Activated naive CD8-positive, alpha-beta T cell treated with anti-CD3 and anti-CD28 coated beads for 36 hours (primary cell): ENCODE data around the gene SLC22A17. TPM values are rescaled to one million over a fixed set of nuclear protein-coding genes. Genes with fewer than 3 reads are reported as not detected.

Source experiments
- DNase-seq: peaks from one replicate; pipeline ENCODE4 v3.0.0; 2021
- H3K27ac Mint-ChIP-seq: one replicate; pipeline ENCODE4 v1.8.0; 2022; ENCODE audit warnings: mild to moderate bottlenecking, moderate library complexity, mixed read lengths
- H3K27me3 Mint-ChIP-seq: one replicate; pipeline ENCODE4 v1.8.0; 2022; ENCODE audit warnings: mild to moderate bottlenecking, mixed read lengths
- H3K36me3 Mint-ChIP-seq: one replicate; pipeline ENCODE4 v1.8.0; 2021; ENCODE audit warnings: mild to moderate bottlenecking, mixed read lengths
- H3K4me1 Mint-ChIP-seq: one replicate; pipeline ENCODE4 v1.8.0; 2021; ENCODE audit warnings: mixed read lengths
- H3K4me3 Mint-ChIP-seq: one replicate; pipeline ENCODE4 v1.8.0; 2022; ENCODE audit warnings: mild to moderate bottlenecking, moderate library complexity, mixed read lengths
- H3K9me3 Mint-ChIP-seq: one replicate; pipeline ENCODE4 v1.8.0; 2022; ENCODE audit warnings: mixed read lengths
- total RNA-seq, 2 experiments: library from RNA; stranded (reverse); gene quantifications; one replicate each; pipeline ENCODE4 v1.2.3, GENCODE V29; 2021

SLC22A17 gene
- total RNA-seq, 2 experiments from 2014 or later: 2.2 to 2.9 TPM

GRCh38 chr14:23385642-23386265 is 33.1 kb upstream of the SLC22A17 start:
- Mint-ChIP-seq H3K4me3 (no peak overlapping the region), H3K27me3 (peaks cover 9% of the 10 kb centered on the region), H3K4me1 (no peaks in the 10 kb centered on the region), H3K9me3 (no peaks in the 10 kb centered on the region), H3K27ac (no peak overlapping the region), H3K36me3 (no peaks in the 10 kb centered on the region)
- DNase-seq: no peak

GRCh38 chr14:23385244-23385641 is 32.6 kb upstream of the SLC22A17 start:
- Mint-ChIP-seq H3K36me3 (no peaks in the 10 kb centered on the region), H3K4me1 (no peaks in the 10 kb centered on the region), H3K27ac (no peak overlapping the region), H3K27me3 (peaks cover 9% of the 10 kb centered on the region), H3K9me3 (no peaks in the 10 kb centered on the region), H3K4me3 (no peak overlapping the region)
- no peak for DNase-seq

- Mint-ChIP-seq H3K9me3 (no peaks in the 10 kb centered on the region), H3K4me3 (no peak overlapping the region), H3K36me3 (no peaks in the 10 kb centered on the region), H3K27me3 (peaks cover 9% of the 10 kb centered on the region), H3K27ac (no peak overlapping the region), H3K4me1 (no peaks in the 10 kb centered on the region)
- DNase-seq: no peak
Measured at GRCh38 chr14:23384364-23385080, 31.8 kb upstream of the SLC22A17 start.

GRCh38 chr14:23382731-23383440 is 30.2 kb upstream of the SLC22A17 start:
- DNase-seq: no peak
- Mint-ChIP-seq H3K4me3 (no peak overlapping the region), H3K4me1 (no peaks in the 10 kb centered on the region), H3K27ac (no peak overlapping the region), H3K27me3 (peaks cover 11% of the 10 kb centered on the region), H3K36me3 (no peaks in the 10 kb centered on the region), H3K9me3 (no peaks in the 10 kb centered on the region)

GRCh38 chr14:23382276-23382675 is 29.6 kb upstream of the SLC22A17 start:
- Mint-ChIP-seq H3K27me3 (peaks cover 11% of the 10 kb centered on the region), H3K4me1 (no peaks in the 10 kb centered on the region), H3K36me3 (no peaks in the 10 kb centered on the region), H3K4me3 (no peak overlapping the region), H3K27ac (no peak overlapping the region), H3K9me3 (no peaks in the 10 kb centered on the region)
- DNase-seq: no peak

GRCh38 chr14:23381871-23382270 is 29.2 kb upstream of the SLC22A17 start:
- Mint-ChIP-seq H3K27ac (no peak overlapping the region), H3K4me3 (no peak overlapping the region), H3K9me3 (no peaks in the 10 kb centered on the region), H3K36me3 (no peaks in the 10 kb centered on the region), H3K27me3 (peaks cover 11% of the 10 kb centered on the region), H3K4me1 (no peaks in the 10 kb centered on the region)
- no peak for DNase-seq

- no peaks in the 10 kb centered on the region for H3K36me3 Mint-ChIP-seq
- peaks cover 11% of the 10 kb centered on the region for H3K27me3 Mint-ChIP-seq
- no peak overlapping the region for H3K4me3 Mint-ChIP-seq
- no peak overlapping the region for H3K27ac Mint-ChIP-seq
- DNase-seq: no peak
- H3K9me3 Mint-ChIP-seq: no peaks in the 10 kb centered on the region
- no peaks in the 10 kb centered on the region for H3K4me1 Mint-ChIP-seq
Measured at GRCh38 chr14:23380976-23381375, 28.3 kb upstream of the SLC22A17 start.

GRCh38 chr14:23380197-23380914 is 27.7 kb upstream of the SLC22A17 start:
- no peaks in the 10 kb centered on the region for H3K4me1 Mint-ChIP-seq
- H3K27me3 Mint-ChIP-seq: peaks cover 11% of the 10 kb centered on the region
- no peak overlapping the region for H3K4me3 Mint-ChIP-seq
- H3K9me3 Mint-ChIP-seq: no peaks in the 10 kb centered on the region
- H3K36me3 Mint-ChIP-seq: no peaks in the 10 kb centered on the region
- DNase-seq: no peak
- no peak overlapping the region for H3K27ac Mint-ChIP-seq

- DNase-seq: peak; percentile 65
- H3K27me3 Mint-ChIP-seq: peaks cover 11% of the 10 kb centered on the region
- H3K36me3 Mint-ChIP-seq: no peaks in the 10 kb centered on the region
- H3K9me3 Mint-ChIP-seq: no peaks in the 10 kb centered on the region
- H3K4me1 Mint-ChIP-seq: no peaks in the 10 kb centered on the region
- H3K4me3 Mint-ChIP-seq: no peak overlapping the region
- no peak overlapping the region for H3K27ac Mint-ChIP-seq
Measured at GRCh38 chr14:23379366-23380196, 26.9 kb upstream of the SLC22A17 start.

- Mint-ChIP-seq H3K27ac (no peak overlapping the region), H3K4me1 (no peaks in the 10 kb centered on the region), H3K9me3 (no peaks in the 10 kb centered on the region), H3K27me3 (peaks cover 11% of the 10 kb centered on the region), H3K4me3 (no peak overlapping the region), H3K36me3 (no peaks in the 10 kb centered on the region)
- DNase-seq: no peak
Measured at GRCh38 chr14:23378612-23379220, 26.0 kb upstream of the SLC22A17 start.

- Mint-ChIP-seq H3K9me3 (no peaks in the 10 kb centered on the region), H3K36me3 (no peaks in the 10 kb centered on the region), H3K4me1 (no peaks in the 10 kb centered on the region), H3K27ac (no peak overlapping the region), H3K27me3 (peaks cover 11% of the 10 kb centered on the region), H3K4me3 (no peak overlapping the region)
- DNase-seq: no peak
Measured at GRCh38 chr14:23377573-23378563, 25.2 kb upstream of the SLC22A17 start.

- Mint-ChIP-seq H3K36me3 (no peaks in the 10 kb centered on the region), H3K4me3 (no peak overlapping the region), H3K27ac (no peak overlapping the region), H3K4me1 (no peaks in the 10 kb centered on the region), H3K27me3 (peaks cover 5% of the 10 kb centered on the region), H3K9me3 (no peaks in the 10 kb centered on the region)
- DNase-seq: no peak
Measured at GRCh38 chr14:23377198-23377550, 24.5 kb upstream of the SLC22A17 start.

- Mint-ChIP-seq H3K27me3 (peaks cover 3% of the 10 kb centered on the region), H3K9me3 (no peaks in the 10 kb centered on the region), H3K4me1 (peaks cover 2% of the 10 kb centered on the region), H3K36me3 (no peaks in the 10 kb centered on the region), H3K4me3 (no peak within 1 kb of the TSS), H3K27ac (no peak within 1 kb of the TSS)
- DNase-seq: no peak
Measured at GRCh38 chr14:23376482-23377197, 24.0 kb upstream of the SLC22A17 start, which contains the start of gene CMTM5. Gene CMTM5, plus strand, starts transcription at chr14:23377046. Its CDS starts 206 bp downstream, at chr14:23377252.
